Measurements from ENCODE around the gene ZDHHC7. TPM values are rescaled to one million over a fixed set of nuclear protein-coding genes. Genes with fewer than 3 reads are reported as not detected.

ZDHHC7 gene
- total RNA-seq, 1 experiment from 2014 or later, result 39.1 TPM

DNA sequence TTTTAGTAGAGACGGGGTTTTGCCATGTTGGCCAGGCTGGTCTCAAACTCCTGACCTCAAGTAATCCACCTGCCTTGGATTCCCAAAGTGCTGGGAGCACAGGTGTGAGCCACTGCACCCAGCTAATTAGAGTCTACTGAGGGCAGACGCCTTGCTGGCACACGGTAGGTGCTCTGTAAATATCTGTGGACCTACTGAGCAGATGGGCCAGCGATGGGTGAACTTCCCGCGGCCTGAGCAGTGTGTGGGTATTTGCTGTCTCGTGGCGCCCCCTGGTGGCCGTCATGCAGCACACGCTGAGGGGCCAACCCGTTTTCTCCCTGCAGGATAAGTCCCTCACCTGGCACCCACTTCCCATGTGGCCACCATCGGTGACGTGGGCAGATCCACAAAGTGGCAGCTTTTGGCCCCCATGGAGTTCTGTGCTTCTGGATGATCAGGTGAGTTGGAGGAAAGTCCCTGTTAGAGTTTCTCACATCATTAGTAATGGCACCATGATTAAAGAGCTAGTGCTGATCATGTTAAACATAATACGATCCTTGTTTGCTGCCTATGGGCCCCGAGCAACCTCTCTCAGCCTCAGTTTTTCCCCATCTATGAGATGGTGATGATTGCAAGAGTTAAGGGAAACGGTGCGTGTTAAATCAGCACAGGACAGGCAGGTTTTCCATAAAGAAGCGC is 40.7 kb downstream of the ZDHHC7 start:
- no peak overlapping the region for H3K14ac ChIP-seq (ENCODE audit: insufficient read depth, low read length)
- no peaks in the 10 kb centered on the region for H3K23me2 ChIP-seq (ENCODE audit: insufficient read length, low read depth, low read length, poor library complexity, severe bottlenecking)
- no peak overlapping the region for H4K91ac ChIP-seq (ENCODE audit: insufficient read length, low read depth, low read length)
- Mint-ChIP-seq H3K27me3 (ENCODE audit: low read depth) (peaks cover 5% of the 10 kb centered on the region), H3K9me3 (peaks cover 2 to 6% of the 10 kb centered on the region in 2 experiments; a peak in 3 of 5 replicates), H3K4me3 (no peak overlapping the region), H3K36me3 (ENCODE audit: insufficient read depth in 1 of 3, low read depth in 3 of 3) (peaks cover 5 to 21% (median 12%) of the 10 kb centered on the region in 3 experiments; a peak in 6 of 7 replicates), H3K4me1 (peaks cover 2 to 6% of the 10 kb centered on the region in 2 experiments; a peak in 2 of 4 replicates), H3K27ac (no peak overlapping the region)
- H3K27ac ChIP-seq (ENCODE audit: insufficient read length, low read depth, low read length), result no peak overlapping the region
- no peak overlapping the region for H2AFZ ChIP-seq (ENCODE audit: low read length)
- TF ChIP-seq, protein P1, sequence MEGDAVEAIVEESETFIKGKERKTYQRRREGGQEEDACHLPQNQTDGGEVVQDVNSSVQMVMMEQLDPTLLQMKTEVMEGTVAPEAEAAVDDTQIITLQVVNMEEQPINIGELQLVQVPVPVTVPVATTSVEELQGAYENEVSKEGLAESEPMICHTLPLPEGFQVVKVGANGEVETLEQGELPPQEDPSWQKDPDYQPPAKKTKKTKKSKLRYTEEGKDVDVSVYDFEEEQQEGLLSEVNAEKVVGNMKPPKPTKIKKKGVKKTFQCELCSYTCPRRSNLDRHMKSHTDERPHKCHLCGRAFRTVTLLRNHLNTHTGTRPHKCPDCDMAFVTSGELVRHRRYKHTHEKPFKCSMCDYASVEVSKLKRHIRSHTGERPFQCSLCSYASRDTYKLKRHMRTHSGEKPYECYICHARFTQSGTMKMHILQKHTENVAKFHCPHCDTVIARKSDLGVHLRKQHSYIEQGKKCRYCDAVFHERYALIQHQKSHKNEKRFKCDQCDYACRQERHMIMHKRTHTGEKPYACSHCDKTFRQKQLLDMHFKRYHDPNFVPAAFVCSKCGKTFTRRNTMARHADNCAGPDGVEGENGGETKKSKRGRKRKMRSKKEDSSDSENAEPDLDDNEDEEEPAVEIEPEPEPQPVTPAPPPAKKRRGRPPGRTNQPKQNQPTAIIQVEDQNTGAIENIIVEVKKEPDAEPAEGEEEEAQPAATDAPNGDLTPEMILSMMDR (conservative IDR thresholded peaks at IDR 0.05), result peak; percentile 97
- H2BK5ac ChIP-seq (ENCODE audit: insufficient read length, low read length), result no peak overlapping the region
- no peaks in the 10 kb centered on the region for H3K27me3 ChIP-seq (ENCODE audit: insufficient read depth, low read length)
- no peak overlapping the region for H3T11ph ChIP-seq (ENCODE audit: low read length)
- H3K4me2 ChIP-seq (ENCODE audit: insufficient read depth, insufficient read length, low read length), result no peak overlapping the region
- H4K5ac ChIP-seq (ENCODE audit: insufficient read length, low read depth, low read length), result no peak overlapping the region
- no peaks in the 10 kb centered on the region for H3K4me1 ChIP-seq (ENCODE audit: insufficient read depth, low read length)
- WGBS (ENCODE audit: extremely low coverage, insufficient read length, low lambda C conversion rate), result no CpG with 5 or more reads among the region's 18 CpGs
- no peaks in the 10 kb centered on the region for H3K79me2 ChIP-seq (ENCODE audit: insufficient read depth, low read length)
- H3K79me1 ChIP-seq (ENCODE audit: insufficient read depth, low read depth, low read length, poor library complexity, severe bottlenecking), result no peaks in the 10 kb centered on the region
- H4K8ac ChIP-seq (replicated peaks; ENCODE audit: insufficient read length, low read depth, low read length), result no peak overlapping the region
- H3K18ac ChIP-seq (ENCODE audit: insufficient read length, low read depth, low read length), result no peak overlapping the region
- H2BK20ac ChIP-seq (ENCODE audit: low read depth, low read length, poor library complexity, severe bottlenecking), result no peak overlapping the region
- no peaks in the 10 kb centered on the region for H4K20me1 ChIP-seq (ENCODE audit: control insufficient read depth, insufficient read depth, insufficient read length)
- no peak overlapping the region for H3K23ac ChIP-seq (ENCODE audit: insufficient read length, low read depth, low read length)
- no peak overlapping the region for H2BK12ac ChIP-seq (ENCODE audit: insufficient read length, low read depth, low read length)
- H3K9me3 ChIP-seq (ENCODE audit: control insufficient read depth, low read depth, low read length), result no peaks in the 10 kb centered on the region
- no peak overlapping the region for H3K4ac ChIP-seq (ENCODE audit: low read depth, low read length)
- no peak overlapping the region for H2AK5ac ChIP-seq (ENCODE audit: insufficient read length, low read length)
- no peak overlapping the region for H2BK120ac ChIP-seq (ENCODE audit: low read depth, low read length, poor library complexity, severe bottlenecking)
- DNase-seq, result peak; percentile 88
- H3K56ac ChIP-seq (ENCODE audit: insufficient read length, low read depth, low read length), result no peak overlapping the region
- H2BK15ac ChIP-seq (ENCODE audit: low read depth, low read length), result no peak overlapping the region
- no peak overlapping the region for H3K9ac ChIP-seq (ENCODE audit: extremely low read depth, insufficient read length, low read length)

All from H9 (cell line).